HFFc6 (cell line): Measurements from ENCODE around the gene RBFOX1. TPM values are rescaled to one million over a fixed set of nuclear protein-coding genes. Genes with fewer than 3 reads are reported as not detected.

ENCODE experiments used
- DNase-seq: peaks from one replicate; pipeline ENCODE4 v3.0.0-alpha.2; 2018
- H3K27ac Mint-ChIP-seq: 2 replicates; pipeline ENCODE4 v1.8.0; 2020; ENCODE audit warnings: mild to moderate bottlenecking, mixed read lengths
- H3K27me3 Mint-ChIP-seq: 2 replicates; pipeline ENCODE4 v1.8.0; 2021; ENCODE audit warnings: mild to moderate bottlenecking, moderate library complexity, mixed read lengths; ENCODE audit not compliant: insufficient read depth
- H3K36me3 Mint-ChIP-seq: 2 replicates; pipeline ENCODE4 v1.8.0; 2021; ENCODE audit warnings: low read depth, mixed read lengths
- H3K4me1 Mint-ChIP-seq: 2 replicates; pipeline ENCODE4 v1.8.0; 2020; ENCODE audit warnings: low read depth, mixed read lengths
- H3K4me3 Mint-ChIP-seq: 2 replicates; pipeline ENCODE4 v1.8.0; 2020; ENCODE audit warnings: mild to moderate bottlenecking, moderate library complexity, mixed read lengths
- H3K9me3 Mint-ChIP-seq: 2 replicates; pipeline ENCODE4 v1.8.0; 2020; ENCODE audit warnings: mild to moderate bottlenecking, mixed read lengths
- CTCF ChIP-seq: fragments of 200-600 bp; sonication (generic); IDR thresholded peaks from 2 replicates; pipeline ENCODE4 v1.5.0; 2021; ENCODE audit warnings: antibody characterized with exemption, mild to moderate bottlenecking
- total RNA-seq, 6 experiments: library from RNA; stranded (reverse); fragmentation: NEBNext Ultra II Directional; extraction: Animal tissue kit (Norgen Biotek cat#: 25700); gene quantifications; 2 replicates in 1 of 6; 3 replicates in 5 of 6; pipeline ENCODE4 v1.2.3, GENCODE V29; 2021

Gene RBFOX1
- total RNA-seq, 6 experiments from 2014 or later = not detected

- Mint-ChIP-seq H3K4me3 (no peak overlapping the region), H3K27ac (no peak overlapping the region), H3K36me3 (no peaks in the 10 kb centered on the region), H3K9me3 (peaks cover 37% of the 10 kb centered on the region), H3K27me3 (no peaks in the 10 kb centered on the region), H3K4me1 (no peaks in the 10 kb centered on the region)
- DNase-seq = no peak
- TF ChIP-seq CTCF = no peak
Measured at GRCh38 chr16:7746941-7747340, 414.3 kb downstream of the RBFOX1 start.

- H3K27me3 Mint-ChIP-seq = no peaks in the 10 kb centered on the region
- TF ChIP-seq CTCF = no peak
- H3K36me3 Mint-ChIP-seq = no peaks in the 10 kb centered on the region
- no peak for DNase-seq
- no peak overlapping the region for H3K4me3 Mint-ChIP-seq
- H3K4me1 Mint-ChIP-seq = no peaks in the 10 kb centered on the region
- no peak overlapping the region for H3K27ac Mint-ChIP-seq
- H3K9me3 Mint-ChIP-seq = peaks cover 37% of the 10 kb centered on the region
Measured at GRCh38 chr16:7748522-7748921, 415.9 kb downstream of the RBFOX1 start.

GRCh38 chr16:7755347-7755882 is 422.8 kb downstream of the RBFOX1 start:
- no peak for TF ChIP-seq CTCF
- no peak overlapping the region for H3K27ac Mint-ChIP-seq
- H3K36me3 Mint-ChIP-seq = no peaks in the 10 kb centered on the region; the same call in 1 of the 2 replicates
- H3K4me3 Mint-ChIP-seq = no peak overlapping the region
- no peaks in the 10 kb centered on the region; the same call in none of the 2 replicates for H3K27me3 Mint-ChIP-seq
- no peak for DNase-seq
- peaks cover 51% of the 10 kb centered on the region for H3K9me3 Mint-ChIP-seq
- no peaks in the 10 kb centered on the region for H3K4me1 Mint-ChIP-seq
